PC-3 (cell line): ENCODE measurements around the gene PLCD1. TPM values are rescaled to one million over a fixed set of nuclear protein-coding genes. Genes with fewer than 3 reads are reported as not detected.

Experiments used
- ATAC-seq: fragments of 200-7000 bp; cut with Tn5 transposase; 2 replicates; pipeline ENCODE4 v1.9.1; 2020; ENCODE audit warnings: mild to moderate bottlenecking, moderate library complexity
- BruUV-seq: library from RNA; stranded (reverse); fragments of 400-500 nt; replicated peaks from 2 replicates; lab custom pipeline; 2021; lab: Mats Ljungman, UMichigan
- CTCF ChIA-PET: fragments of 300-600 bp; sonication (Branson Sonifier 250); formaldehyde crosslinking; loops from one replicate; lab custom pipeline; 2022; ENCODE audit warnings: antibody characterized with exemption; lab: Charles Lee
- POLR2A ChIA-PET: fragments of 300-600 bp; sonication (Branson Sonifier 250); formaldehyde crosslinking; loops from one replicate; lab custom pipeline; 2022; ENCODE audit warnings: antibody characterized with exemption; ENCODE audit not compliant: unreplicated experiment; lab: Charles Lee
- DNase-seq: peaks from one replicate; pipeline ENCODE4 v3.0.0-alpha.2; 2015
- H2AFZ ChIP-seq: fragments of 300-600 bp; sonication (generic); 2 replicates; pipeline ENCODE4 v1.6.0; 2016; ENCODE audit warnings: antibody characterized with exemption, low read length
- H3F3A ChIP-seq: fragments of 300-600 bp; sonication (generic); one replicate; pipeline ENCODE4 v1.6.0; 2017; ENCODE audit warnings: antibody characterized with exemption, low read length, control low read depth, mild to moderate bottlenecking; ENCODE audit not compliant: unreplicated experiment
- H3K27ac ChIP-seq: fragments of 300-600 bp; sonication (generic); 2 replicates; pipeline ENCODE4 v1.5.1; 2016; ENCODE audit warnings: mild to moderate bottlenecking, low read length
- H3K27me3 ChIP-seq: fragments of 300-600 bp; sonication (generic); 2 replicates; pipeline ENCODE4 v1.6.1; 2016; ENCODE audit warnings: low read length, mixed read lengths
- H3K36me3 ChIP-seq: fragments of 300-600 bp; sonication (generic); 2 replicates; pipeline ENCODE4 v1.6.1; 2016; ENCODE audit warnings: low read depth, mixed run types, low read length, mixed read lengths
- H3K4me1 ChIP-seq: fragments of 300-600 bp; sonication (generic); 2 replicates; pipeline ENCODE4 v1.5.1; 2016; ENCODE audit warnings: low read length; ENCODE audit not compliant: insufficient read depth
- H3K4me2 ChIP-seq: fragments of 300-600 bp; sonication (generic); 2 replicates; pipeline ENCODE4 v1.6.0; 2016; ENCODE audit warnings: low read length
- H3K4me3 ChIP-seq: fragments of 300-600 bp; sonication (generic); 2 replicates; pipeline ENCODE4 v1.5.1; 2016; ENCODE audit warnings: mild to moderate bottlenecking, low read length, mixed read lengths
- H3K79me2 ChIP-seq: fragments of 300-600 bp; sonication (generic); 2 replicates; pipeline ENCODE4 v1.6.1; 2017; ENCODE audit warnings: low read length, mixed read lengths
- H3K9ac ChIP-seq: fragments of 300-600 bp; sonication (generic); 2 replicates; pipeline ENCODE4 v1.6.0; 2016; ENCODE audit warnings: mild to moderate bottlenecking, low read length
- H3K9me2 ChIP-seq: fragments of 300-600 bp; sonication (generic); replicated peaks from 2 replicates; pipeline ENCODE4 v1.6.1; 2016; ENCODE audit warnings: mixed run types, low read length, mixed read lengths
- H3K9me3 ChIP-seq: fragments of 300-600 bp; sonication (generic); 2 replicates; pipeline ENCODE4 v1.6.1; 2016; ENCODE audit warnings: low read length, mixed read lengths
- H4K20me1 ChIP-seq: fragments of 300-600 bp; sonication (generic); 2 replicates; pipeline ENCODE4 v1.6.1; 2016; ENCODE audit warnings: low read length, mixed read lengths
- CTCF ChIP-seq: fragments of 300-600 bp; sonication (generic); conservative IDR thresholded peaks from 2 replicates; pipeline ENCODE4 v1.5.1; 2017; ENCODE audit warnings: antibody characterized with exemption, low read depth, mild to moderate bottlenecking, low read length
- EZH2 ChIP-seq: fragments of 300-600 bp; sonication (generic); IDR thresholded peaks from one replicate; pipeline ENCODE4 v1.6.1; 2017; ENCODE audit warnings: antibody characterized with exemption, mild to moderate bottlenecking, low read length; ENCODE audit not compliant: unreplicated experiment
- EZH2phosphoT487 ChIP-seq: fragments of 300-600 bp; sonication (generic); IDR thresholded peaks from 2 replicates; pipeline ENCODE4 v1.6.1; 2018; ENCODE audit warnings: mild to moderate bottlenecking, antibody characterized with exemption, low read length, borderline replicate concordance
- intact Hi-C: fragments of 100-400 bp; cut with micrococcal nuclease; formaldehyde crosslinking; loops from 2 replicates; pipeline ENCODE4 v1.9.0; 2023
- total RNA-seq: library from RNA; depleted of rRNA; stranded (reverse); fragments of >200 nt; gene quantifications from 2 replicates; pipeline ENCODE4 v1.2.3, GENCODE V29; 2014

The PLCD1 gene
- total RNA-seq, 1 experiment from 2014 or later, result 18.5 TPM

GRCh38 chr3:38047896-38048295, 18.5 kb upstream of the PLCD1 start:
- no peak overlapping the region for H3K27ac ChIP-seq
- no peak overlapping the region for H2AFZ ChIP-seq
- intact Hi-C loops, result no loop called here
- CTCF ChIA-PET, result no interaction called here
- DNase-seq, result no peak
- H3K36me3 ChIP-seq, result no peaks in the 10 kb centered on the region
- H3K79me2 ChIP-seq, result no peaks in the 10 kb centered on the region
- H3K4me3 ChIP-seq, result no peak overlapping the region
- no peaks in the 10 kb centered on the region for H3K4me1 ChIP-seq
- BruUV-seq, result no TSS peak
- H3K4me2 ChIP-seq, result no peak overlapping the region
- H3K9me3 ChIP-seq, result no peaks in the 10 kb centered on the region
- no peaks in the 10 kb centered on the region for H4K20me1 ChIP-seq
- H3K27me3 ChIP-seq, result no peaks in the 10 kb centered on the region; the same call in 1 of the 2 replicates
- POLR2A ChIA-PET, result no interaction called here
- no peak overlapping the region for H3K9ac ChIP-seq
- H3K9me2 ChIP-seq, result no peaks in the 10 kb centered on the region; the same call in 1 of the 2 replicates
- no peak for TF ChIP-seq EZH2
- TF ChIP-seq CTCF, result no peak
- TF ChIP-seq EZH2phosphoT487, result no peak
- H3F3A ChIP-seq, result no peaks in the 10 kb centered on the region
- no peak for ATAC-seq

GRCh38 chr3:38046821-38047220, 17.4 kb upstream of the PLCD1 start:
- CTCF ChIA-PET, result no interaction called here

GRCh38 chr3:38046027-38046426, 16.6 kb upstream of the PLCD1 start:
- Histone ChIP-seq H3K36me3 (no peaks in the 10 kb centered on the region), H3K9ac (no peak overlapping the region), H3K9me3 (no peaks in the 10 kb centered on the region), H3K4me3 (no peak overlapping the region), H3K27me3 (no peaks in the 10 kb centered on the region; the same call in 1 of the 2 replicates), H3K27ac (no peak overlapping the region), H3K4me2 (no peak overlapping the region), H3K4me1 (no peaks in the 10 kb centered on the region), H3K9me2 (no peaks in the 10 kb centered on the region; the same call in 1 of the 2 replicates), H3F3A (no peaks in the 10 kb centered on the region), H4K20me1 (no peaks in the 10 kb centered on the region), H2AFZ (no peak overlapping the region), H3K79me2 (no peaks in the 10 kb centered on the region)
- POLR2A ChIA-PET, result no interaction called here
- CTCF ChIA-PET, result no interaction called here
- no TSS peak for BruUV-seq
- intact Hi-C loops, result no loop called here
- no peak for ATAC-seq
- TF ChIP-seq CTCF (no peak), EZH2 (no peak), EZH2phosphoT487 (no peak)
- no peak for DNase-seq

More at GRCh38 chr3:38046821-38047220, 17.4 kb upstream of the PLCD1 start:
- Histone ChIP-seq H3K9me3 (no peaks in the 10 kb centered on the region), H4K20me1 (no peaks in the 10 kb centered on the region), H3K4me2 (no peak overlapping the region), H3K27ac (no peak overlapping the region), H3K79me2 (no peaks in the 10 kb centered on the region), H3K4me3 (no peak overlapping the region), H3K36me3 (no peaks in the 10 kb centered on the region), H2AFZ (no peak overlapping the region), H3K9me2 (no peaks in the 10 kb centered on the region; the same call in 1 of the 2 replicates), H3K9ac (no peak overlapping the region), H3K4me1 (no peaks in the 10 kb centered on the region), H3K27me3 (no peaks in the 10 kb centered on the region; the same call in 1 of the 2 replicates), H3F3A (no peaks in the 10 kb centered on the region)
- no peak for ATAC-seq
- DNase-seq, result no peak
- intact Hi-C loops, result no loop called here
- POLR2A ChIA-PET, result no interaction called here
- BruUV-seq, result no TSS peak
- TF ChIP-seq EZH2phosphoT487 (no peak), CTCF (no peak)
